HG02943 (cell line): ENCODE data around the gene TRANK1.
"Not testable (repeated sequence)": the region's sequence is repeated elsewhere in the genome, so short reads cannot be mapped to it uniquely, and the experiment has no call there.

Source experiments
- ATAC-seq: cut with Tn5 transposase; IDR thresholded peaks from one replicate; pipeline ENCODE4 v1.9.1; 2021; ENCODE audit warnings: mild to moderate bottlenecking, low read depth, moderate library complexity; ENCODE audit not compliant: unreplicated experiment

Gene TRANK1

GRCh38 chr3:36957862-36958686 lies 13.2 kb upstream of the TRANK1 start:
- no peak for ATAC-seq

DNA sequence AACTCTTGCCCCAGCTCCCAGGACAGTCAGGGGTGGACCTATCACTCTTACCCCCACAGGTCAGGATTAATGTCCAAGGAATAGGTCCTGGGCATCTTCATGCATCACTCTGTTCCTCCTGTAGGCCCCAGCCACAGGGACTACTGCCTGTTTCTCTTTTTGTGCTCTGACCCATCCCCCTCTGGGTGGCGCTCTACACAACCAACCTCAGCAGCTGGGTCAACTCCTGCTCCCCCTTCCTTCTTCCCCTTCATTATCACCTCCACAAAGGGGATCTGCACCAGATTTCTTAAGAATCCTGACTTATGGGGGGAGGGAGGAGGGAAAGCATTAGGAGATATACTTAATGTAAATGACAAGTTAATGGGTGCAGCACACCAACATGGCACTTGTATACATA lies 12.2 kb upstream of the TRANK1 start:
- ATAC-seq = no peak

DNA sequence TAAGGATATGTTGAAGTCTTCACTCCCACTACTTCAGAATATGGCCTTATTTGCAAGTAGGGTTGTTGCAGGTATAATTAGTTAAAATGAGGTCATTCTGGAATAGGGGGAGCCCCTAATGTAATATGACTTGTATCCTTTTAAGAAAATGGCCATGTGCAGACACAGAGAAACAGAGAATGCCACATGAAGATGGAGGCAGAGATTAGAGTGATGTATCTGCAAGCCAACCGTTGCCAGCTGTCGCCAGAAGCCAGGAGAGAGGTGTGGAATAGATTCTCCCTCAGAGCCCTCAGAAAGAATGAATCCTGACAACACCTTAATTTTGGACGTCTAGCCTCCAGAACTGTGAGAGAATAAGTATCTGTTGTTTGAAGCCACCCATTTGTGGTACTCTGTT lies 11.3 kb upstream of the TRANK1 start:
- ATAC-seq = no peak

DNA sequence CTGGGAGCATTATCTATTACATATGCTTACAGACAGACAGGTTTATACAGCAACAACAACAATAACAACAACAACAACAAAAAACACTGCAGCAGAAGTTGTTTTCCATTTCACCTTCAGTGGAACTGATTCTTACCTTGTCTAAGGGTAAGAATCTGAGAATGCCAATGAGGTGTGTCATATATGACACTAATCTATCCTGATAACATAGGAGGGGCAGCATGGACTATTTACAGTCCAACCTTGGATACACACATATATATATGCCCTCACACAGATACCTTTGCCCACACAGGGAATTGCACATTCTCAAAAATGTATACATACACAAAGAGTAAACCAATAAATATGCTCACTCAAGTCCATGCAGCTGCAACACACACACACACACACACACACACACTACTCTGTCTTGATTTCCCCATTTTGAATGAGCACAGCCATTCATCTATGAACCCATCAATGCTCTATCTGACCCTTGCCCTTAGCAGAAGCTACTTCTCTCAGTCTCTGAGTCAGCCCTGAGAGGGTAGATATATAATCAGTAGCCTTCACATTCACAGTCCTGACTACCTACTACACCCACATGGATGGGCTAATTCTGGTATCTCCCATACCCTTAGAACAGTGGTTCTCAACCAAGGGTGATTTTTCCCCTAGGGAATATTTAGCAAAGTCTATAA lies 9.7 kb upstream of the TRANK1 start:
- ATAC-seq = no peak

- ATAC-seq = not testable (repeated sequence)
These were observed 3.0 kb upstream of the TRANK1 start for GRCh38 chr3:36947814-36948213.

DNA sequence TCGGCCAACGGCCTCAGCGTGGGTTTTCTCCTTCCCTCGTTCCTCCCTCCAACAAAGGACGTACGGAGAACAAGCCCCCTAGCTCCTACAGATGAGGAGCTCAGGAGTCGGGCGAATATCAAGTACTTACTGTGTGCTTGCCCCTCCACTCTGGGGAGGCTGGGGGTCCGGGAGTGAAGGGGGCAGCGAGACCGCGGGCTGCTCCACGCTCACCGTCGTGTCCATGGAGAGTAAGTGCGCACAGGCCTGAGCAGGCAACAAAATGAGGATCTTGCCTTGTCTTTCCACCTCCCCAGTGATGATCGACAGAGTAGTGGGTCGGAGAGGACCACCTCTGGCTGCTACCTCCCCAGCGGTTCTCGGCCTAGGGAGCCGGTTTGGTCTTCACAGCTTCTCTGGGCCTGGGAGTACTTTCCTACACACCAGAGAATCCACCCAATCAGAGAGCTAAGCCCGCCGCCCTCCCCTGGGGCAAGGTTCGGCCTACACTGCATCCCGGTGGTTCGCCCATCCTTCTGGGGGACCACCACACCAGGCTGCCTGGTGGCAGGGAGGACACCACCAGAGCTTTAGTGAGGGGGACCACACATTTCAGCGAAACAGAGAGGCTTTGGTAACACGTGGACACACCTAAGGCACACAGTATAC lies 603 bp upstream of the TRANK1 start:
- ATAC-seq = no peak

GRCh38 chr3:36944012-36944640 lies 728 bp downstream of the TRANK1 start:
- ATAC-seq = peak; percentile 47

- ATAC-seq = no peak
These were observed 1.3 kb downstream of the TRANK1 start for GRCh38 chr3:36943601-36944000.

DNA sequence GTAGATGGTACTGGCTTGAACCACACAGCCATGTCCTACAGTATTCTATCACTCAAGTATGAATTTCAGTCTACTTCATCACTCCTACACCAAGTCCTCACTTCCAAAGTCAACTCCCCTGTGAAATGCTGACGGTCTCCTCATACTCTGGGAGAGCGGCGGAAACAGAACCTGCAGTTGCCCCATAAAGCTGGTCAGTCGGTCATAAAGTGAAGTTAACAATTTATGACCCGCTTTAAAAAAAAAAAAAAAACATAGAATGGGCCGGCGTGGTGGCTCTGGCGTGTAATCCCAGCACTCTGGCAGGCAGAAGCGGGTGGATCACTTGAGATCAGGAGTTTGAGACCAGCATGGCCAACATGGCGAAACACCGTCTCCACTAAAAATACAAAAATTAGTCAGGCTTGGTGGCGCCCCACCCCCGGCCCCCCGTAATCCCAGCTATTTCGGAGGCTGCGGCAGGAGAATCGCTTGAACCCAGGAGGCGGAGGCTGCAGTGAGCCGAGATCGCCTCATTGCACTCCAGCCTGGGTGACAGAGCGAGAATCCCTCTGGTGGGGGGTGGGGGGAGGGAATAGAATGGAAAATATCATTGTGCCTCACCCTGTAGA lies 2.1 kb downstream of the TRANK1 start:
- ATAC-seq = no peak

DNA sequence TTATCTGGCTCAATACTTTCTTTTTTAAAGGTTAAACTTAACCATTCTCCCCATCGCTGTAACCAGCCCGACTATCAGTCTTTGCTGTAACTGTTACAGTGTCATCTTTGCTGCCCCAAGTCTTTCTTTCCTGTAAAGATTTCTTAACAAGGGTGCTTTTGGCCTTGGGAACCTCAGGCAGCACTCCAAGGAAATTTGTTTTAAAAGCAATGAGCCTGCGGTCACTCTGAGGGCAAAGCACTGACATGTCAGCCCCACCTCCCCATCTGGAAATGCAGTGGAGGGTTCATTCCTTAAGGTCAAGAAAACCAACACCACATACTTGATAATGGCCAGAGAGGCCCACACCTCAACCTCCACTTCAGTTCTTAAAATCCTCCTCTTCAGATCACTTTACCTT lies 3.2 kb downstream of the TRANK1 start:
- ATAC-seq = no peak

GRCh38 chr3:36941162-36941561 lies 3.7 kb downstream of the TRANK1 start:
- no peak for ATAC-seq

- ATAC-seq = no peak
These were observed 7.4 kb downstream of the TRANK1 start for GRCh38 chr3:36937492-36937891.

DNA sequence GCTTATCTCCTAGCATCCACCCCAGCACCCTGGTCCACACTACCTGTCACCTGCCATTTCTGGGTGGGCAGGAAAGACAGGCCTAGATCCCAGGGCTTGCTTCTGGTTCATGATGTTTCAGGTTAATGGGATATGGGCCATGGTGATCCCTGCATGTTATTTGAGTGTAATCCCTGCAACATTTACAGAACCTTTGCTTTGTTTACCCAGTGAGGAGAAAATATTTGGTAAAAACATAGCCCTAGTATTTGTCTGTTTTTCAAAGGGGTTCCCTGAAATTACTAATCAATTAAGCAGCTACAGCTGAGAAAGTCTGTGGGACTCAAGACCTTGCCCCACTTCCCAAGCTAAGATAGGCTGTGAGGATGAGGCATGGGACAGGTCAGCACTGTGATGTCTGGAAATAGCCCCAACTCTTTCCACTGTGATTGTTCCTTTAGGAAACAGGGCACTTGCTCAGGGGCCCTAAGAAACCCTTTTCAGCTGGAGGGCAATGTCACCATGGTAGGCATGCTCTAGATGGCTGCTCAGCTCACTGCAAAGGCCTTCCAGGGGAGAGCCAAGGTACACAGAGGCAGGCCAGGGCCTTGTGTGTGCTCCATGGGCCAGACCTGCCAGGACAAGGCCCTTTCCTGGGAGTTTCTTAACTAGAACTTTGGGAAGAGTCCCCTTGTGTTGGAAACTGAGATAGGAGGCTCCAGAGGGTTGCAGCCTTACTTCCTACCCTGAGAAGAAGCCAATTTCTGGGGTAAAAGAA lies 11.1 kb downstream of the TRANK1 start:
- no peak for ATAC-seq

DNA sequence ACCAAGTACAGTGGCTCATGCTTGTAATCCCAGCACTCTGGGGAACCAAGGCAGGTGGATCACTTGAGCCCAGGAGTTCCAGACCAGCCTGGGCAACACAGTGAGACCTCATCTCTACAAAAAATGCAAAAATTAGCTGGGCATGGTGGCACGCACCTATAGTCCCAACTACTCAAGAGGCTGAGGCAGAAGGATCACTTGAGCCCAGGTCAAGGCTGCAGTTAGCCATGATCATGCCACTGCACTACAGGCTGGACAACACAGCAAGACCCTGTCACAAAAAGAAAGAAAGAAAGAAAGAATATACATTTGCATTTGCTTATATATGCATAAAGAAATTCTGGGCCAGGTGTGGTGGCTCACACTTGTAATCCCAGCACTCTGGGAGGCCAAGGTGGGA lies 13.4 kb downstream of the TRANK1 start:
- not testable (repeated sequence) for ATAC-seq

DNA sequence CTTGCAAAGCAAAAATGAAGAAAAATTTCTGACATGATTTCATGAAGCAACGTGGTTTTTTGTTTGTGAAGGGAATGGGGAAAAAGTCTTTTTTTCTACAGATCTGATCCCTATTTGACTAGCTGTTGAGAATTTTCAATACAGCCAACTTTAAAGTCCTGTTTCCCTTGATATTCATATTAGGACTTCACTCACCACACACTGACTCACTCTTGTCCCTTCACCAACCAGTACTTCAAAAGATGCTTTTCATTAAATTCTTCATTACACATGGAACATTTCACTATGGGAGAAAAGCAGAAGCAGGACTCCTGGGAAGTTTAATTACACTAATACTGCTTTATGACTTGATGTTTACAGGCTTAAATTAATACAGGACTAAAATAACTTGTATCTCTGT lies 16.6 kb downstream of the TRANK1 start:
- no peak for ATAC-seq

DNA sequence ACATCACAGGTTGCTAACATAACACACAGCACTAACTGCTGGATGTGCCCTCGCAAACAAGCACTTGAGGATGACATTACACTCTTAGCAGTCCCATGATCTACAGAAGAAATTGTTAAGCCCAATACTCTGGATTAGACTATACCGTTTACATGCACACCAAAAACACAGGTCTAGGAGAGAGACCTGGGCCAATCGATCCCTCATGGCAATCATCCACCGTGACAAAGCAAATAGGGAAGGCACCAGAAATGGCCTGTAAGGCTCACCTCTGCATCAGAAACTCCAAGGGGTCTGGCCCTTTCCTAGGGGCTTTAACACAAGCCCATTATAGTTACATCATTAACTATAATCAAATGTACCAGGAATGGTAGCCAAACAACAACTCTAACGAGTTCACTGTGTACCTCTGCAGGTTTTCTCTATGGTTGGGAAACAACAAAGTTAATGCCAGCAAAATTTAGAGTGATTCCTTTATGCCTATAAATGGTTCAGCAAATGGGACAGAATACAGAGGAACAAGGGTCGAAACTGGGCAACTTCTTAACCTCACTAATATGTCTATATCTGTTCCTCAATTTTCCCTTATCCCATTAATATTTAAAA lies 18.5 kb downstream of the TRANK1 start:
- ATAC-seq = no peak

DNA sequence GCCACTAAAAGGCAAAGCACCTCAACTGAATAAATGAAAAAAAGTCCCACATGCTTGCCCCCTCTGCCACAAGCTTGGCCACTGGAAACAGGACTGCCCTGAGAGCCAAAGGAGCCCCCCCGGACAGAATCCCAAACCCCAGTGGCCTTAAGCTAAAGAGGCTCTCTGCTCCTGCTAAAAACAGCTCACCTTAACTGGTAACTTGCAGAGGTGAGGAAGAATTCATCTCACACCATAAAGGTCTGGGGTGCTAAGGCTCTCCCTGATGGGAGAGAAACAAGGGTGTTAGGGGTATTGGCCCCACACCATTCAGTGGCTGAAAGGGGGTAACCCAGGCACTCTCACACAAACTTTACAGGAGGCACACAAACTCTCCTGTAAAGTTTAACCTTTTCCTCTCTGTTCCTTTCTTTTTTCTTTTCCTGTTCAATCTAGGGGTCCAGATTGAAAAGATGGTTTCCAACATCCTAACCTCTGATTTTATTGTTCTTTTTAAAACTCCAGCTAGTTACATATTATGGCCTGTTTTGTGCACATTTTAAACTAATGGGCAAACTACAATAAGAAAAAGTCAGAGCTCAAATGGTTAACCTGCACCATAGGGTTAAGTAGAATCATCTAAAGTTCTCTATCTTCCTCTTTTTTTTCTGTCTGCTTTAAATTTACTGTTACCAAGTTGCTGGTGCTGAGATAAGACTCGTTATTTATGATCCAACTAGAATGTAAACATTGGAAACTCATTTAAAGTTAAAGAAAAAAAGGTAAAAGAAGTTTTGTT lies 19.9 kb downstream of the TRANK1 start:
- ATAC-seq = no peak

DNA sequence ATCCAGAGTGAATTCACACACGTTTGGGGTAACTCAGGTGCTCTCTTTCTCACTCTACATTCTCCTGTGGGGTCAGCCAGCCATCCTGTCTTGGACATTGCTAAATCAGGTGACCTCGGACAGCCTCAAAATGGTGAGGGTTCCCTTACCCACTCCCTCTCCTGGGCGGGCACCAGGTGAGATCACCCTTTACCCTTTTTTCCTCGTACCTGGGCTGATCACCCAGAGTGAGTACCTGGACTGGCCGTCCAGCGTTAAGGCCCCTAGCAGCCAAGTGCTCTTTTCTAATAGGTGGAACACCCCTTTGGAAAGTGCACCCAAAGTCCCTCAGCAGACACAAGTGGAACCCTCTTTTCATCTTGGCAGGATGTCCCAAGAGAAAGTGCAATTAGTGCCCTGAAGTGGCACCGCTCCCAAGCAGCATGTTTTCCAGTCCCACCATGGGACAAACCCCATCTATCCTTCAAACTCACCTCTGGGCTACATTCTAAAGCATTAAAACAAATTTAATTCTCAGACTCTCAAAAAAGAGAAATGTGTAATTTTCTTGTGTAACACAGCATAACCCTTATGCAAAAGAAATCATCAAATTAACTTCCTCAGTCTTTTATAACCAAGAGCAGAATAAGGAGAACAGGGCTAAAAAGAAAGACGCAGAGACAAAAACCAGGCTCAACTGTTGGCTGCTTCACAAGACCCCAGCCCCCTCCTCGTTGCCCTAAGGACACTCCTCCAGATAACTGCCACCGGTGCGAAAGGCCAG lies 20.7 kb downstream of the TRANK1 start:
- no peak for ATAC-seq
